H1 (cell line): ENCODE measurements around the gene ETV2. TPM values are rescaled to one million over a fixed set of nuclear protein-coding genes. Genes with fewer than 3 reads are reported as not detected.

Source experiments
- CTCF ChIA-PET: fragments of 300-600 bp; sonication (Branson Sonifier 250); formaldehyde crosslinking; loops from one replicate; lab custom pipeline; 2021; ENCODE audit not compliant: partially characterized antibody; lab: Charles Lee
- POLR2A ChIA-PET: fragments of 300-600 bp; sonication (Branson Sonifier 250); formaldehyde crosslinking; loops from one replicate; lab custom pipeline; 2021; ENCODE audit warnings: inconsistent platforms; ENCODE audit not compliant: partially characterized antibody; lab: Charles Lee
- DNase-seq, 2 experiments: peaks; one replicate each; pipeline versions ENCODE4 v3.0.0 to v3.0.0-alpha.2; 2010 to 2022; ENCODE audit warnings: low spot score in 2 of 2, low read depth in 1 of 2, mixed read lengths in 1 of 2
- FAIRE-seq: peaks from 2 replicates; lab custom pipeline; 2011; peaks lifted over from hg19 to GRCh38; lab: Jason Lieb, UNC
- H2AFZ ChIP-seq: 2 replicates; pipeline ENCODE4 v1.8.1; 2012; ENCODE audit warnings: low read length, inconsistent platforms
- H2AK5ac ChIP-seq: 2 replicates; pipeline ENCODE4 v1.6.1; 2013; ENCODE audit warnings: low read depth, low read length
- H2BK120ac ChIP-seq: replicated peaks from 2 replicates; pipeline ENCODE3; 2013; ENCODE audit warnings: low read depth, low read length, inconsistent platforms
- H2BK12ac ChIP-seq: 2 replicates; pipeline ENCODE4 v1.6.1; 2013; ENCODE audit warnings: low read depth, low read length
- H2BK15ac ChIP-seq: 2 replicates; pipeline ENCODE4 v1.6.1; 2013; ENCODE audit warnings: low read length
- H2BK20ac ChIP-seq: 2 replicates; pipeline ENCODE4 v1.6.1; 2013; ENCODE audit warnings: low read length
- H2BK5ac ChIP-seq: 2 replicates; pipeline ENCODE4 v1.6.1; 2013; ENCODE audit warnings: low read depth, low read length
- H3K14ac ChIP-seq: 2 replicates; pipeline ENCODE4 v1.6.1; 2013; ENCODE audit warnings: inconsistent platforms; ENCODE audit not compliant: insufficient read length
- H3K18ac ChIP-seq: 2 replicates; pipeline ENCODE4 v1.6.1; 2013; ENCODE audit warnings: low read length; ENCODE audit errors: extremely low read depth
- H3K23ac ChIP-seq: 2 replicates; pipeline ENCODE4 v1.6.1; 2013; ENCODE audit warnings: inconsistent platforms; ENCODE audit not compliant: insufficient read length
- H3K23me2 ChIP-seq: 2 replicates; pipeline ENCODE4 v1.6.1; 2013; ENCODE audit warnings: low read depth, low read length
- H3K27ac ChIP-seq: 2 replicates; pipeline ENCODE4 v1.6.1; 2011; ENCODE audit warnings: low read depth, low read length, inconsistent platforms
- H3K27me3 ChIP-seq, 4 experiments: replicated peaks in 1 of 4; 1 replicate in 1 of 4; 2 replicates in 3 of 4; pipeline versions ENCODE4 v1.6.1 to v1.8.1; 2011 to 2013; ENCODE audit warnings: low read length in 3 of 4, mild to moderate bottlenecking in 3 of 4, inconsistent platforms in 2 of 4, mixed read lengths in 2 of 4, moderate library complexity in 1 of 4; ENCODE audit not compliant: control insufficient read depth in 3 of 4, insufficient read depth in 3 of 4; ENCODE audit errors: extremely low read depth in 1 of 4
- H3K36me3 ChIP-seq, 4 experiments: 2 replicates each; pipeline versions ENCODE4 v1.6.1 to v1.8.1; 2011 to 2013; ENCODE audit warnings: mild to moderate bottlenecking in 4 of 4, low read length in 3 of 4, moderate library complexity in 2 of 4, control low read depth in 1 of 4, inconsistent platforms in 1 of 4; ENCODE audit not compliant: insufficient read depth in 4 of 4, control insufficient read depth in 2 of 4
- H3K4ac ChIP-seq: replicated peaks from 2 replicates; pipeline ENCODE3; 2013; ENCODE audit warnings: low read length, low read depth, mixed read lengths, inconsistent platforms; ENCODE audit not compliant: insufficient read length
- H3K4me1 ChIP-seq, 4 experiments: replicated peaks in 1 of 4; 1 replicate in 1 of 4; 2 replicates in 3 of 4; pipeline versions ENCODE4 v1.6.1 to v1.8.1; 2011 to 2013; ENCODE audit warnings: low read length in 3 of 4, inconsistent platforms in 2 of 4, mixed read lengths in 1 of 4; ENCODE audit not compliant: insufficient read depth in 4 of 4, control insufficient read depth in 3 of 4
- H3K4me2 ChIP-seq, 2 experiments: 2 replicates each; pipeline versions ENCODE4 v1.6.1 to v1.8.1; 2011 to 2013; ENCODE audit warnings: low read depth in 2 of 2, low read length in 2 of 2, control low read depth in 1 of 2, inconsistent platforms in 1 of 2, mild to moderate bottlenecking in 1 of 2; ENCODE audit not compliant: insufficient read depth in 1 of 2
- H3K4me3 ChIP-seq, 4 experiments: fragments of 200-600, 300-600 bp in 1 of 4; sonication (generic), shearing (Covaris generic), sonication (Bioruptor Twin) in 1 of 4; 2 replicates each; pipeline versions ENCODE4 v1.5.1 to v1.8.1; 2011 to 2016; ENCODE audit warnings: low read length in 4 of 4, low read depth in 3 of 4, control low read depth in 2 of 4, inconsistent platforms in 2 of 4, mild to moderate bottlenecking in 2 of 4, mixed read lengths in 1 of 4, moderate library complexity in 1 of 4; ENCODE audit not compliant: insufficient read depth in 2 of 4; ENCODE audit errors: extremely low read depth in 1 of 4
- H3K56ac ChIP-seq: replicated peaks from 2 replicates; pipeline ENCODE3; 2013; ENCODE audit warnings: low read depth, mild to moderate bottlenecking, mixed read lengths, low read length, inconsistent platforms; ENCODE audit not compliant: insufficient read length
- H3K79me1 ChIP-seq: 2 replicates; pipeline ENCODE4 v1.6.1; 2013; ENCODE audit warnings: low read depth, low read length, control low read depth
- H3K79me2 ChIP-seq, 2 experiments: 2 replicates each; pipeline versions ENCODE4 v1.6.1 to v1.8.1; 2012 to 2013; ENCODE audit warnings: low read length in 2 of 2, mild to moderate bottlenecking in 2 of 2, inconsistent platforms in 1 of 2; ENCODE audit not compliant: insufficient read depth in 2 of 2, control insufficient read depth in 1 of 2
- H3K9ac ChIP-seq, 4 experiments: replicated peaks in 1 of 4; 1 replicate in 1 of 4; 2 replicates in 3 of 4; pipeline versions ENCODE4 v1.6.1 to v1.8.1; 2011 to 2013; ENCODE audit warnings: low read depth in 3 of 4, low read length in 3 of 4, control low read depth in 2 of 4, mild to moderate bottlenecking in 2 of 4, moderate library complexity in 2 of 4, inconsistent platforms in 1 of 4; ENCODE audit errors: extremely low read depth in 1 of 4
- H3K9me3 ChIP-seq, 2 experiments: 2 replicates each; pipeline versions ENCODE4 v1.6.1 to v1.8.1; 2012 to 2013; ENCODE audit warnings: mild to moderate bottlenecking in 2 of 2, moderate library complexity in 2 of 2, control low read depth in 1 of 2, inconsistent platforms in 1 of 2, low read depth in 1 of 2, low read length in 1 of 2, mixed read lengths in 1 of 2; ENCODE audit not compliant: insufficient read depth in 2 of 2
- H4K20me1 ChIP-seq, 2 experiments: replicated peaks in 1 of 2; 2 replicates each; pipeline versions ENCODE3 to v1.8.1; 2011 to 2013; ENCODE audit warnings: inconsistent platforms in 2 of 2, low read length in 2 of 2, mild to moderate bottlenecking in 1 of 2; ENCODE audit not compliant: insufficient read depth in 2 of 2, control insufficient read depth in 1 of 2
- H4K5ac ChIP-seq: 2 replicates; pipeline ENCODE4 v1.6.1; 2013; ENCODE audit warnings: low read length, low read depth, mixed read lengths, inconsistent platforms; ENCODE audit not compliant: insufficient read length
- H4K8ac ChIP-seq: 2 replicates; pipeline ENCODE4 v1.8.0; 2013; ENCODE audit warnings: mild to moderate bottlenecking, moderate library complexity, low read length, inconsistent platforms; ENCODE audit not compliant: insufficient read depth; ENCODE audit errors: extremely low read depth
- H4K91ac ChIP-seq: replicated peaks from 2 replicates; pipeline ENCODE3; 2013; ENCODE audit warnings: low read length, mixed read lengths, inconsistent platforms; ENCODE audit not compliant: insufficient read length
- CEBPB ChIP-seq: IDR thresholded peaks from 2 replicates; pipeline ENCODE4 v1.6.1; 2012; ENCODE audit warnings: low read depth, low read length
- CREB1 ChIP-seq: IDR thresholded peaks from 2 replicates; pipeline ENCODE4 v1.6.1; 2012; ENCODE audit warnings: inconsistent platforms
- EP300 ChIP-seq, 2 experiments: IDR thresholded peaks; 1 replicate in 1 of 2; 2 replicates in 1 of 2; pipeline ENCODE4 v1.6.1; 2011 to 2012; ENCODE audit warnings: low read depth in 2 of 2, low read length in 2 of 2, mild to moderate bottlenecking in 2 of 2, borderline replicate concordance in 1 of 2, inconsistent platforms in 1 of 2, moderate library complexity in 1 of 2
- GABPA ChIP-seq: IDR thresholded peaks from 2 replicates; pipeline ENCODE4 v1.6.1; 2011; ENCODE audit warnings: mild to moderate bottlenecking, low read length, moderate library complexity, borderline replicate concordance; ENCODE audit not compliant: insufficient read depth
- HDAC6 ChIP-seq: IDR thresholded peaks from one replicate; pipeline ENCODE4 v1.7.1; 2012; ENCODE audit warnings: low read depth, mild to moderate bottlenecking, inconsistent platforms, low read length, moderate library complexity
- JUND ChIP-seq: IDR thresholded peaks from 2 replicates; pipeline ENCODE4 v1.6.1; 2011; ENCODE audit warnings: mild to moderate bottlenecking, improper control_type of control experiment, low read length
- NANOG ChIP-seq: IDR thresholded peaks from 2 replicates; pipeline ENCODE4 v1.6.1; 2011; ENCODE audit warnings: low read length, low read depth, mild to moderate bottlenecking, inconsistent platforms; ENCODE audit not compliant: insufficient read depth, poor library complexity, severe bottlenecking
- RAD21 ChIP-seq, 2 experiments: IDR thresholded peaks in 1 of 2; conservative IDR thresholded peaks in 1 of 2; 2 replicates each; pipeline ENCODE4 v1.6.1; 2011; ENCODE audit warnings: low read depth in 2 of 2, low read length in 2 of 2, improper control_type of control experiment in 1 of 2, inconsistent platforms in 1 of 2, mild to moderate bottlenecking in 1 of 2, moderate library complexity in 1 of 2
- RXRA ChIP-seq: IDR thresholded peaks from 2 replicates; pipeline ENCODE4 v1.6.1; 2011; ENCODE audit warnings: low read depth, mild to moderate bottlenecking, low read length, moderate library complexity; ENCODE audit not compliant: insufficient read depth
- SIRT6 ChIP-seq: IDR thresholded peaks from one replicate; pipeline ENCODE4 v1.7.1; 2012; ENCODE audit warnings: low read length, inconsistent platforms
- SP4 ChIP-seq: IDR thresholded peaks from 2 replicates; pipeline ENCODE4 v1.6.1; 2012; ENCODE audit warnings: low read length, inconsistent platforms
- WGBS, 2 experiments: shearing (Covaris generic) in 1 of 2; methylation state at CpG; one replicate each; pipeline versions ENCODE4 v1.1.6 to v1.1.7; 2013 to 2015; ENCODE audit warnings: low lambda C conversion rate in 2 of 2, mixed read lengths in 2 of 2, inconsistent platforms in 1 of 2, low coverage in 1 of 2, missing lambda C conversion rate in 1 of 2; ENCODE audit not compliant: insufficient replicate concordance in 2 of 2, insufficient coverage in 1 of 2, insufficient read length in 1 of 2; ENCODE audit errors: extremely low coverage in 1 of 2, missing lambda C conversion rate in 1 of 2; 5-methylcytosine and 5-hydroxymethylcytosine counted together
- polyA plus RNA-seq, 7 experiments: library from polyadenylated mRNA; depleted of rRNA in 3 of 7; stranded (reverse) in 5 of 7; unstranded in 2 of 7; fragments of >200 nt in 5 of 7; fragments of 200-250 nt in 2 of 7; gene quantifications; 1 replicate in 5 of 7; 2 replicates in 1 of 7; 4 replicates in 1 of 7; pipeline versions ENCODE4 v1.2.1 to v1.2.3, GENCODE V29; 2011 to 2013; ENCODE audit warnings: missing spikeins in 2 of 7, mixed read lengths in 2 of 7
- total RNA-seq: library from RNA; stranded (reverse); fragmentation: NEBNext Ultra II Directional; extraction: Animal tissue kit (Norgen Biotek cat#: 25700); gene quantifications from 2 replicates; pipeline ENCODE4 v1.2.1, GENCODE V29; 2021

ETV2 gene
- total and polyA plus RNA-seq, 2 of the 8 experiments (the other 6 are each of a cell fraction or from before 2014, with no cell fraction given), result 0.88 to 1.3 TPM

DNA sequence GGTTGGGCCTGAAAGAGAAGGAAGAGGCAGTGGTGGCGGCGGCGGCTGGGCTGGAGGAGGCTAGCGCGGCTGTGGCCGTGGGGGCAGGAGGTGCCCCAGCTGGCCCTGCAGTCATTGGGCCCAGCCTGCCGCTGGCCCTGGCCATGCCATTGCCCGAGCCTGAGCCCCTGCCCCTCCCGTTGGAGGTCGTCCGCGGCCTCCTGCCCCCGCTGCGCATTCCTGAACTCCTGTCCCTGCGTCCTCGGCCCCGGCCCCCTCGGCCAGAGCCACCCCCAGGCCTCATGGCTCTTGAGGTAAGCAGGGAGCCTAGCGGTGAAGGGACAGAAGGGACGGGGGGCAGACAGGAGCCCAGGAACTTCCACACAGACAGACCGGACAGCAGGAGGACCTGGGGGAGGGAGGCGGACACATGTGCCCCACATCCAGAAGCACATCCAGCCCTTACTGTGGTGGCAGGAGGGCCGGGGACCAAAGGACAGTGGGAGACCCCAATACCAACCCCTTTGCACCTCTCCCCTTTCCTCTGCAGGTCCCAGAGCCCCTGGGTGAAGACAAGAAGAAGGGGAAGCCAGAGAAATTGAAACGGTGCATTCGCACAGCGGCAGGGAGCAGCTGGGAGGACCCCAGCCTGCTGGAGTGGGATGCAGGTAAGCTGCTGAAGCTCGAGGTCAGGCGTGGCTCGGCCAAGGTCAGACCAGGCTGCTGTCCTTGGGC lies 7.7 kb upstream of the ETV2 start:
- Histone ChIP-seq H4K91ac (no peak overlapping the region), H2BK20ac (no peak overlapping the region), H3K27ac (no peak overlapping the region), H3K27me3 (no peaks in the 10 kb centered on the region), H3K9me3 (no peaks in the 10 kb centered on the region), H3K4me1 (peaks cover 0 to 3% (median 1%) of the 10 kb centered on the region in 4 experiments; a peak in 2 of 7 replicates), H2BK15ac (no peak overlapping the region), H2BK5ac (no peak overlapping the region), H3K4me2 (no peak overlapping the region), H4K8ac (no peak overlapping the region), H2AK5ac (no peak overlapping the region), H2AFZ (no peak overlapping the region), H3K4ac (no peak overlapping the region), H3K4me3 (no peak overlapping the region), H2BK12ac (no peak overlapping the region), H4K5ac (no peak overlapping the region), H3K79me1 (no peaks in the 10 kb centered on the region; the same call in 1 of the 2 replicates), H3K56ac (no peak overlapping the region), H3K36me3 (peaks cover 18 to 51% (median 33%) of the 10 kb centered on the region in 4 experiments), H2BK120ac (no peak overlapping the region), H3K18ac (no peak overlapping the region), H4K20me1 (peaks cover 0 to 6% of the 10 kb centered on the region in 2 experiments), H3K14ac (no peak overlapping the region), H3K23ac (no peak overlapping the region), H3K79me2 (peaks cover 0 to 6% of the 10 kb centered on the region in 2 experiments; a peak in 1 of 4 replicates), H3K9ac (no peak overlapping the region), H3K23me2 (peaks cover 7% of the 10 kb centered on the region; the same call in 1 of the 2 replicates)
- no peak for FAIRE-seq
- ChIA-PET POLR2A (interaction anchor here (1.5 kb wide), 1 partner anchor 9 kb away, joined by 4 read pairs; no protein-coding TSS in a partner anchor), CTCF (no interaction called here)
- DNase-seq, result no peak
- WGBS, 2 experiments, result 93% methylated on average over 27 of the region's 29 CpGs; no CpG with 5 or more reads in 1 of the 2 experiments
- TF ChIP-seq CEBPB (no peak), JUND (no peak), SP4 (no peak), RAD21 (IDR thresholded peaks at IDR 0.05 in 1 of 2, conservative IDR thresholded peaks at IDR 0.05 in 1 of 2; ENCODE audit: low read depth in 2 of 2, low read length in 2 of 2) (no peak), HDAC6 (no peak), EP300 (IDR thresholded peaks at IDR 0.05; ENCODE audit: borderline replicate concordance in 1 of 2, low read depth in 2 of 2, low read length in 2 of 2) (no peak), NANOG (no peak), CREB1 (no peak), GABPA (no peak), SIRT6 (no peak), RXRA (no peak)
